Measurements from ENCODE around the gene OS9. TPM values are rescaled to one million over a fixed set of nuclear protein-coding genes. Genes with fewer than 3 reads are reported as not detected.
A peak's percentile ranks its signal among the peaks of the same experiment; 100 is the strongest.

Gene OS9
- total RNA-seq, 2 experiments from 2014 or later = 146 to 152 TPM

DNA sequence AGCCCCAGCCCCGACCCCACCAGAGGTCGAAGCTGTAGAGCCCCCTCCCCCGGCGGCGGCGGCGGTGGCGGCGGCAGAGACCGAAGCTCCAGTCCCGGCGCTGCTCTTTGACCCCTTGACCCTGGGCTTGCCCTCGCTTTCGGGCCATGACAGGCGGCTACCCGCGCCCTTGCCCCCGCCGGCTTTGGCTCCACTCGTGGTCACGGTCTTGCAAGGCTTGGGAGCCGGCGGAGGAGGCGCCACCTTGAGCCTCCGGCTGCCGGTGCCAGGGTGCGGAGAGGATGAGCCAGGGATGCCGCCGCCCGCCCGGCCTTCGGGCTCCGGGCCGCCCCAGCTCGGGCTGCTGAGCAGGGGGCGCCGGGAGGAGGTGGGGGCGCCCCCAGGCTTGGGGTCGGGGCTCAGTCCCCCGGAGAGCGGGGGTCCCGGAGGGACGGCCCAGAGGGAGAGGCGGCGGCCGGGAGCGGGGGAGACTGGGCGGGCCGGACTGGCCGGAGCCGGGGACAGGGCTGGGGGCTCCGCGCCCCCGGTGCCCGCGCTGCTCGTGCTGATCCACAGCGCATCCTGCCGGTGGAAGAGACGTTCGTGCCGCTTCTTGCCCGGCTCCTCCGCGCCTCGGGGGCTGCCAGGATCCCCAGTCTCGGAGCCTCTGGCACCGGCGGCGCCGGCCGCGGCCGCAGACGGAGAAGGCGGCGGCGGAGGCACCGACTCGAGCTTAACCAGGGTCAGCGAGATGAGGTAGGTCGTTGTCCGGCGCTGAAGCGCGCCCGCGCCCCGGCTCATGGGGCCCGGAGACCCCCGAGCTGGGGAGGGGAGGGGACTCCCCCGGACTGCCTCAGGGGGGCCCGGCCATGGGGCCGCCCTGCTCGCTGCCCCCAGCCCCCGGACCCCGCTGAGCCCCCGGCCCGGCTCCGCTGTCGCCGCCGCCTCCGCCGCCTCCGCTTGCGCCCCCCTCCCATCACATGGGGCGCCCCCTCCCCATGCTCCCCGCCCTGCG lies 43.8 kb downstream of the OS9 start:
- Mint-ChIP-seq H3K4me3 (no peak overlapping the region), H3K27me3 (no peaks in the 10 kb centered on the region), H3K27ac (no peak overlapping the region), H3K36me3 (ENCODE audit: low read depth) (peaks cover 53% of the 10 kb centered on the region), H3K9me3 (no peaks in the 10 kb centered on the region), H3K4me1 (peaks cover 37% of the 10 kb centered on the region)
- DNase-seq = no peak
- ChIA-PET POLR2A (no interaction called here), CTCF (no interaction called here)

DNA sequence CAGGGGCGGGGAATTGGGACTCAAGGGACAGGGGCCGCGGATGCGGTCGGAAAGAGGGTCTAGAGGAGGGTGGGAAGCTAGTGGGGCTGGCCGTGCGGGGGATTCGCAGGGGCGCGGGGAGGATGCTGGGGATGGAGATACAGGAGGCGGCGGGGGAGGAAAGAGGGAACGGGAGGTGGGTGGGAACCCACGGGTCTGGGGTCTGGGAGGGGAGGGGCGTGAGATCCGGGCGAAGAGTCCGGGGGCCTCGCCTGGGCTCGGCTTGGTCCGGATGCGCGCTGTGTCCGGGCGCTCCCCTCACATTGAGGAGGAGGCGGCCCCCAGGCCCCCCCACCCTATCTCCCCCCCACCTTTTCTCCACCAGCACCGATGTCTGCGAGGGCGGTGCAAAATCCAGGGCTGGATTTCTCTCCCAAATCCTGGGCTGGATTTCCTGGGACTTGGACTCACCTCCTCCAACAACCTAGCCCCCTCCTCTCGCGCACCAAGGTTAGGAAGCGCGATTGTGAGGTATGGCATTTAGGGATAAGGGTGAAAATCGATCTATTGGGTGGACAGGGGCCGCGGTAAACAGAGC lies 44.8 kb downstream of the OS9 start, which contains the start of gene AGAP2:
Gene AGAP2, minus strand, starts transcription at position 82 of the 577 bp plus-strand sequence. CDS start 496 bp downstream, outside the sequence.
- DNase-seq = no peak
- ChIA-PET CTCF (no interaction called here), POLR2A (no interaction called here)
- peaks cover 42% of the 10 kb centered on the region for H3K4me1 Mint-ChIP-seq
- peak within 1 kb of the TSS; percentile 63 for H3K4me3 Mint-ChIP-seq
- H3K27me3 Mint-ChIP-seq = no peaks in the 10 kb centered on the region
- peak within 1 kb of the TSS; percentile 80 for H3K27ac Mint-ChIP-seq
- H3K9me3 Mint-ChIP-seq = no peaks in the 10 kb centered on the region
- peaks cover 43% of the 10 kb centered on the region for H3K36me3 Mint-ChIP-seq (ENCODE audit: low read depth)

DNA sequence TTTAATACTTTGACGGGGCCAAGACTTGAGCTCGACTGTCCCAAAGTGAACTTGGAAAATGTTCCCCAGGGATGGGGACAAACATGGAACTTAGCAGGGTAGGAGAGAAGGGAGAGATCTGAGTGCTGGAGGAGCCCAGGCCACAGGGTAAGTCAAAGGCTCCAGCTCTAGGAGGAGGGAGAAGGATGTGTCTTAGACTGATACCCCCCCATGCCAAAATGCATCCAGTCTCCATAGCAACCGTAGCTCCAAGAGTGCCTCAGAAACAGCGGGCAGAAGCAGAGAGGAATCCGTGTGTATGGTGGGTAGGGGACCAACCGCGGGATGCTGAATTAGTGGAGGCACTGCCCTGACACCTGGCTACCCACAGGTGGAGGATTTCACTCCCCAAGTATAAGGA lies 45.5 kb downstream of the OS9 start:
- peak overlapping the region; percentile 63 for H3K4me3 Mint-ChIP-seq
- H3K4me1 Mint-ChIP-seq = peaks cover 49% of the 10 kb centered on the region
- H3K27me3 Mint-ChIP-seq = no peaks in the 10 kb centered on the region
- ChIA-PET CTCF (no interaction called here), POLR2A (interaction anchor here (3.3 kb wide), 1 partner anchor 19 kb away, joined by 27 read pairs; no protein-coding TSS in a partner anchor)
- DNase-seq = no peak
- no peaks in the 10 kb centered on the region for H3K9me3 Mint-ChIP-seq
- peaks cover 38% of the 10 kb centered on the region for H3K36me3 Mint-ChIP-seq (ENCODE audit: low read depth)
- H3K27ac Mint-ChIP-seq = peak overlapping the region; percentile 80

DNA sequence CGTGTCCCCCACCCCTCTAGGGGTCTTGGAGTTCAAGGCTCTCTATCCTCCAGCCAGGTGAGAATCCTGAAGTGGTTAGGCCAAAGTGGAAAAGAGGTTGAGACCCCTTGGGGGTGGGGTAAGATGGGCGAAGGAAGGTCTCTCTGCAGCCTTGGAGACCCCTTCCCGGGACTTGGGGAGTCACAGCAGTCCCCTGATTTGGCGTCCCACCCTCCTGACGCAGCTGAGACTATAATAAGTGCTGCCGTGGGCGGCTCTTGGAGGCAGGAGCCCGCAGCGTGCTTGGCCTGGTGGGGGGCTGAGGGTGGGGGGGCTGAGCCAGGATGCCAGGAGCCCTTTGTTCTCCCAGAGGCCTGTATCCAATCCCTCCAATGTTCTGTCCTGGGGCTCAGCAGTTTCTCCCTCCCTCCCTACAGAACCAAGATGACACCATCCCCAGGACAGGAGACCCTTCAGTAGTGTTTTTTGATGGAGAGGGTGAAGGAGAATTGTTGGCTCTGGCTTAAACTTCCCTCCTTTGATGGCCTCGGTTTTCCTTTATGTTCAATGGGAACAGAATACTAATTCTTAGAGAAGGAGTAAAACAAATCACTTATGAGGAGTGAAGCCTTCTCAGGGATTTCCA lies 46.1 kb downstream of the OS9 start:
- Mint-ChIP-seq H3K4me1 (peaks cover 52% of the 10 kb centered on the region), H3K27me3 (no peaks in the 10 kb centered on the region), H3K4me3 (peak overlapping the region; percentile 83), H3K9me3 (no peaks in the 10 kb centered on the region), H3K27ac (no peak overlapping the region), H3K36me3 (ENCODE audit: low read depth) (peaks cover 35% of the 10 kb centered on the region)
- no peak for DNase-seq
- ChIA-PET POLR2A (interaction anchor here (1.6 to 3.3 kb wide), 5 partner anchors 9 to 262 kb away, joined by 3 to 27 read pairs (median 12); no protein-coding TSS in a partner anchor), CTCF (interaction anchor here (1.6 to 2.5 kb wide), 3 partner anchors 17 to 281 kb away, joined by 6 to 16 read pairs (median 9); partner anchors contain the start of gene GLI1)

DNA sequence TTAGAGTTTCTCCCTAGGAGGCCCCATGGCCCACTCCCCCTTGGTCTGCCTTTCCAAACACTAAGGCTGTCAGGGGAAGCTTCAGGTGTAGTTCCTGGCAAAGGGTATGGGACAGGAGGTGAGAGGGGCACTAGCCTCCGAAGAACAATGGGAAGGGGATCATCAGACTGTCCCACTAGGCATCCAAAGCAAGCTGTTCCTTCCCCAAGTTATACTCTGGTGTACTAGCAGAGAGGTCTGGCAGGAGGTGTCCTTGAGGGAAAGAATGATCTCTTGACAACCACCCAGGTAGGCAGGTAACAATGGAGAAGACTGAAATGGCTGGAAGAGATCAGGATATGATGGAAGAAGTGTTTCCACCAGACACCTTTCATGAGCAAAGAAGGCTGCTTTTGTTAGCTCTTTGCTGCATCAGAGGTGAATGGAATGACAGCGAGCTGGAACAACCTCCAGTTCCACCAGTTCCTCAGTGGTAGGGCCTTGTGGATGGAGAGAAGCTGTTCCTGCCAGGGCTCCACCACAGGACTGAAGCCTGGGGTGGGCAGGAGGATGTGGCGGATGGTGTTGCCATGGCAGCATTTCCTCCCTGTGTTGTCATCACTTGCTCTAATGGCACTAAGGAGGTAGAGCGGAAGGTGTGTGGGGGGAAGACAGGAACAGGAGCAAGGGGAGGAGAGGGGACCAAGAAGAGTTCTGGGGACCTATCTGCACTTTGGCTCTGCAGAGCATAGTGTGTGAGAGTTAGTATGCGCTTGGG lies 46.9 kb downstream of the OS9 start:
- H3K27ac Mint-ChIP-seq = peak overlapping the region; percentile 89
- DNase-seq = peak; percentile 92
- H3K36me3 Mint-ChIP-seq (ENCODE audit: low read depth) = peaks cover 32% of the 10 kb centered on the region
- peak overlapping the region; percentile 83 for H3K4me3 Mint-ChIP-seq
- ChIA-PET CTCF (interaction anchor here (0.8 to 2.5 kb wide), 18 partner anchors 9 to 282 kb away, joined by 3 to 16 read pairs (median 4); partner anchors contain the start of genes CDK4, EEF1AKMT3, GLI1 and METTL1), POLR2A (interaction anchor here (0.6 to 3.3 kb wide), 17 partner anchors 10 to 263 kb away, joined by 3 to 27 read pairs (median 5); partner anchors contain the start of genes CDK4, DDIT3, METTL1 and OS9)
- no peaks in the 10 kb centered on the region for H3K9me3 Mint-ChIP-seq
- H3K4me1 Mint-ChIP-seq = peaks cover 58% of the 10 kb centered on the region
- H3K27me3 Mint-ChIP-seq = no peaks in the 10 kb centered on the region

DNA sequence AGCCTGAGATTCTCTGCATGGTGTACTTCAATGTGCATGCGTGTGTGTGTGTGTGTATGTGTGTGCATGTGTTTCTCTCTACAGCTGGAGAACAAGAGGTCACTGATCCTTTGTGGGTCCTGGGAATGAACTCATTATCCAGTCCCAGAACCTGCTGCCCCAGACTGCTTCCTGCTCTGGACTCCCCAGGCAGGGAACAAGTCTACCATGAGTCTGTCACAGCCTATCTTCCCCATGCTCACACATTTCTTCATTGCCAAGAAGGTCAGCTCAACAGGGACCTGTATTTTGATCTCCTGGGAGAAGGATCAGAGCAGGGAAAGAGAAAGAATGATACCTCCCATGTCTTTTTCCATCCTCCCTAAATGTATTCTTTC lies 47.5 kb downstream of the OS9 start:
- peaks cover 62% of the 10 kb centered on the region for H3K4me1 Mint-ChIP-seq
- POLR2A ChIA-PET = interaction anchor here (0.7 to 3.3 kb wide), 18 partner anchors 9 to 264 kb away, joined by 3 to 27 read pairs (median 5); partner anchors contain the start of genes CDK4, DDIT3, METTL1 and OS9
- H3K27me3 Mint-ChIP-seq = no peaks in the 10 kb centered on the region
- H3K4me3 Mint-ChIP-seq = peak overlapping the region; percentile 83
- no peaks in the 10 kb centered on the region for H3K9me3 Mint-ChIP-seq
- CTCF ChIA-PET = interaction anchor here (0.8 to 2.5 kb wide), 18 partner anchors 9 to 283 kb away, joined by 3 to 16 read pairs (median 4); partner anchors contain the start of genes CDK4, EEF1AKMT3, GLI1 and METTL1
- H3K27ac Mint-ChIP-seq = peak overlapping the region; percentile 89
- peaks cover 33% of the 10 kb centered on the region for H3K36me3 Mint-ChIP-seq (ENCODE audit: low read depth)
- DNase-seq = no peak

DNA sequence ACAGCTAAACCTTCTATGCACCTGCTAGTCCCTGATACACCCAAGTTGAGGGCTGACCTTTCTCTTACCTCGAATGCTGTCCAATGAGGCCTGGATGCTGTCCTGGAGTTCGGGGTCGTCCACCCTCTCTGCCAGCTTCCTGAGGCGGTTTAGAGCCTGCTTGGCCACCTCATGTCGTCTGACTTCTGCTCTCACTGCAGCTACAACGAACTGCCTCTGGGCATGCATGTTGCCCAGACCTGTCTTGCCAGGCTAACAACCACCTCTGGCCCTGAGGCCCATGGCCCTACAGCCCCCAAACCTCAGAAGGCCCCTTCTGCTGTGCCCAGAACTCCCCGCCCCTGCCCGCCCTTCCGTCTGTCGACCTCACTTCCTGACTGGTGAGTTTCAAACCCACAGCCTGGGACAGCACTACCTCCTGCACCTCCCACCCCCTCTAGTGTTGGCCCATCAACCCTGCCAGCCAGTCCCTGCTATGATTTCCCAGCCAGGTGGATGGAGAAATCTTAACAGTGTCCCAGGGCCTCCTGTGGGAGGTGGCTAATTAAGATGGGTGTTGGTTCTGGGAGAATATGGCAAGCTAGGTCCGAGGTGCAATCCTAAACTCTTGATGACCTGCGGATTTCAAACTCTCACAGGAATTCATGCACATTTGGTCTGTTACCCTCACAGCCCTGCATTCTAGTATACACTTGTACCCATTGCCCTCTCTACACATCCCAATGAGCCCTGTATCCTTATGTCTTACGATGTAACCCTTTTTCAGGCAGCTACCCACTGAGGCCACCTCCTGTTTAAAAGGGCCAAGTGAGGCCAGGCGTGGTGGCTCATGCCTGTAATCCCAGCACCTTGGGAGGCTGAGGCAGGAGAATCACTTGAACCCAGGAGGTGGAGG lies 48.2 kb downstream of the OS9 start:
- ChIA-PET POLR2A (interaction anchor here (0.7 to 3.3 kb wide), 16 partner anchors 8 to 221 kb away, joined by 3 to 27 read pairs (median 5); partner anchors contain the start of genes CDK4, DDIT3, METTL1 and OS9), CTCF (interaction anchor here (0.9 to 2.5 kb wide), 17 partner anchors 8 to 283 kb away, joined by 3 to 16 read pairs (median 4); partner anchors contain the start of genes CDK4, EEF1AKMT3, GLI1 and METTL1)
- H3K27me3 Mint-ChIP-seq = no peaks in the 10 kb centered on the region
- H3K4me1 Mint-ChIP-seq = peaks cover 61% of the 10 kb centered on the region
- H3K9me3 Mint-ChIP-seq = no peaks in the 10 kb centered on the region
- H3K27ac Mint-ChIP-seq = peak overlapping the region; percentile 89
- peak; percentile 88 for DNase-seq
- H3K4me3 Mint-ChIP-seq = peak overlapping the region; percentile 83
- peaks cover 33% of the 10 kb centered on the region for H3K36me3 Mint-ChIP-seq (ENCODE audit: low read depth)

DNA sequence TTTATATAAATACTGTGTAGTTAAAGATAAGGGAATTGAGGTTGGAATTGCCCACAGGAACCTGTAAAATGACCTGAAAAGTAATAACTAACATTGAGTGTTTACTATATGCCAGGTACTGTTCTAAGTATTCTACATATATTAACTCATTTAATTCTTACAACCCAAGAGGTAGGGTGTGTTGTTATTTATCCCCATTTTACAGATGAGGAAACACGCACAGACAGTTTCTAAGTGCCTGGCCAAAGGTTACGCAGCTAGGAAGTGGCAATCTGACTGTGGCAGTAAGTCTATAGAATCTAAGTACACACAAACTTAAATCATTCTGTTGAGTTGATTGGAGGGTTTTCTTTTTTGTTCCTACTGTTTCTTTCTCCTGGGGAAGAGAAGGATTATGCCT lies 49.8 kb downstream of the OS9 start:
- peaks cover 63% of the 10 kb centered on the region for H3K4me1 Mint-ChIP-seq

DNA sequence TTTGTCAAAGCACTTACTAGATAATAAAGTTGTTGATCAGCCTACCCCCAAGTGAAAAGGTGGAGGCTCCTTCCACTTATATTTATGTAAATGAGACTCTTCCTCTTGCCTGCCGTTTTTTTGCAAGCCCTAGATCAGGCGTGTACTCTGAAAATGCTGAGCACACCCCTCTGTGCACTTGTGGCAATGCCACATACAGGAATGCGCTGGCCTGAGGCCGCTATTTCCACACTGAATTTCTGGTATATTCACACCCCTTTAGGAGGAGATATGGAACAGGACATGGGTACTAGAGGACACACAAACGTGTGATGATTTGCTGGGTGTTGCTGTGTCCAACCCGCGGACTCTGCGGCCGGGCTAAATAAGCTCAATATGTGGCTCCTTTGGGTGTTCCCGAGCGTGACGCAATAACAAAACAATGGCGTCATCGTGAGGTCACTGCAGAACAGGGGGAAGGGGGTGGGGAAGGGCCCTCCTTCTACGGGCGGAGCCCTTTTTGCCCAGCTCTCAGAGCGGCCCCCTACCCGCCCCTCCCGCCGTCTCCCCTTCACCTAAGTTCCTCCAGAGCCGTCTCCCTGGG lies 50.4 kb downstream of the OS9 start:
- Mint-ChIP-seq H3K4me1 (peaks cover 60% of the 10 kb centered on the region), H3K4me3 (peak overlapping the region; percentile 77), H3K36me3 (ENCODE audit: low read depth) (peaks cover 45% of the 10 kb centered on the region), H3K27ac (peak overlapping the region; percentile 93), H3K27me3 (no peaks in the 10 kb centered on the region), H3K9me3 (no peaks in the 10 kb centered on the region)
- POLR2A ChIA-PET = interaction anchor here (0.6 to 2.9 kb wide), 17 partner anchors 10 to 284 kb away, joined by 3 to 11 read pairs (median 4); partner anchors contain the start of genes DDIT3, EEF1AKMT3, MARCHF9 and METTL1
- DNase-seq = peak; percentile 85
- CTCF ChIA-PET = interaction anchor here (1.1 to 2.4 kb wide), 4 partner anchors 12 to 160 kb away, joined by 3 to 15 read pairs (median 10); partner anchors contain the start of gene PIP4K2C

More for the DNA sequence above, 49.8 kb downstream of the OS9 start:
- Mint-ChIP-seq H3K27me3 (no peaks in the 10 kb centered on the region), H3K27ac (peak overlapping the region; percentile 93), H3K4me3 (peak overlapping the region; percentile 77), H3K9me3 (no peaks in the 10 kb centered on the region), H3K36me3 (ENCODE audit: low read depth) (peaks cover 44% of the 10 kb centered on the region)
- DNase-seq = no peak
- ChIA-PET CTCF (interaction anchor here (2.4 kb wide), 2 partner anchors 13 to 16 kb away, joined by 8 to 15 read pairs; no protein-coding TSS in a partner anchor), POLR2A (interaction anchor here (0.8 to 2.9 kb wide), 5 partner anchors 12 to 283 kb away, joined by 3 to 11 read pairs (median 5); partner anchors contain the start of genes EEF1AKMT3, MARCHF9, METTL1 and OS9)

DNA sequence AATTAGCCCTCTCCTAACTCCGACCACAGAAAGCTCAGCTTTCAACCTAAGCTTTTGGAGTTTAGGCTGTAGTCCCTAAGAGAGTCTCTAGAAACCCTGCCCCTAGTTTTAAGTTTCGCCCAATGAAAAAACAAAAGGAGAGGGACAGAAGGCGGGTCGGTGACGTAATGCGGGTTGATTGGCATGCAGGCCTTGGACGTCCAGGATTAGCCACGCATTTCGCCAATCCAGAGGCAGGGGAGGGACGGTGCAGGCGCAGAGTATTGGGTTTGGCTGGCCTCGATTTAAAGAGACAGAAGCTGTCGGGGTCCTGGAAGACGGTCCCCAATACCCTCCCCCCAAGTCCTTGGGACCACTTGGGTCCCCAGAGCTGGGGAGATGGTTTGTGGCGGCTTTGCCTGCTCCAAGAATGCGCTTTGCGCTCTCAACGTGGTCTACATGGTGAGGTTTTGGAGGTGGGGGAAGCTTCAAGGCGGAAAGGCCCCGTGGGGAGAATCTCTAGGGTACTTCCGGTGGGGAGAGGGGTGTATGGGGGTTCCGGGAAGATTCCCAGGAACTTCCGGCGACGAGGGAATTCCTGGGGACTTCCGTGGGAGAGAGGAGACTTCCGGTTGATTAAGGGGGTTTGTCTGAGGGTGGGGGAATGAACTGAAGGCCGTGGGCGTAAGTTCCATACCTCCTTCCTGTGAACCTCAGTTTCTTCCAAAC lies 51.0 kb downstream of the OS9 start, which contains the start of gene TSPAN31:
Gene TSPAN31, plus strand, starts transcription at position 263 of the 708 bp plus-strand sequence. Its CDS starts 116 bp downstream, at position 379.
- ChIA-PET POLR2A (interaction anchor here (0.6 to 2.9 kb wide), 18 partner anchors 9 to 284 kb away, joined by 3 to 11 read pairs (median 4); partner anchors contain the start of genes DDIT3, EEF1AKMT3, MARCHF9 and METTL1), CTCF (interaction anchor here (1.1 to 2.4 kb wide), 4 partner anchors 12 to 161 kb away, joined by 3 to 15 read pairs (median 10); partner anchors contain the start of gene PIP4K2C)
- Mint-ChIP-seq H3K4me1 (peaks cover 53% of the 10 kb centered on the region), H3K9me3 (no peaks in the 10 kb centered on the region), H3K27me3 (no peaks in the 10 kb centered on the region), H3K4me3 (peak within 1 kb of the TSS; percentile 77), H3K36me3 (ENCODE audit: low read depth) (peaks cover 42% of the 10 kb centered on the region), H3K27ac (peak within 1 kb of the TSS; percentile 93)
- peak; percentile 97 for DNase-seq

Data from activated CD4-positive, alpha-beta memory T cell treated with anti-CD3 and anti-CD28 coated beads, Interleukin-2, amount 10 ng/mL, durations not matched to agents 7 days and 5 days (primary cell).